ENCODE results near the gene ARF3. TPM values are rescaled to one million over a fixed set of nuclear protein-coding genes. Genes with fewer than 3 reads are reported as not detected.

ARF3 gene
- total RNA-seq, 1 experiment from 2014 or later, result 166 TPM

DNA sequence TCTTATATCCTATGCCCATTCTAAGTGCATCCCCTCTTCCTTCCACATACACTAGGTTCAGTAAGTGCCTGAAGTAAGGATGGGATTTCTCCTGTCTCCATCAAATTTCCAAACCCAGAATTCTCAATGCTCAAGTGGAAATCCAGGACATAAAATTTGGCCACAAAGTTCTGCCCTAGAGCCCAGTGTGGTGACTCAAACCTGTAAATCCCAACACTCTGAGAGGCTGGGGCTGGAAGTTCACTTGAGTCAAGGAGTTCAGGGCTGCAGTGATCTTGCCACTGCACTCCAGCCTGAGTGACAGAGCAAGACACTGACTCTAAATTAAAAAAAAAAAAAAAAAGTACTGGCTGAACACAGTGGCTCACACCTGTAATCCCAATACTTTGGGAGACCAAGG lies 4.5 kb upstream of the ARF3 start (continued):
- TF ChIP-seq, protein P1, sequence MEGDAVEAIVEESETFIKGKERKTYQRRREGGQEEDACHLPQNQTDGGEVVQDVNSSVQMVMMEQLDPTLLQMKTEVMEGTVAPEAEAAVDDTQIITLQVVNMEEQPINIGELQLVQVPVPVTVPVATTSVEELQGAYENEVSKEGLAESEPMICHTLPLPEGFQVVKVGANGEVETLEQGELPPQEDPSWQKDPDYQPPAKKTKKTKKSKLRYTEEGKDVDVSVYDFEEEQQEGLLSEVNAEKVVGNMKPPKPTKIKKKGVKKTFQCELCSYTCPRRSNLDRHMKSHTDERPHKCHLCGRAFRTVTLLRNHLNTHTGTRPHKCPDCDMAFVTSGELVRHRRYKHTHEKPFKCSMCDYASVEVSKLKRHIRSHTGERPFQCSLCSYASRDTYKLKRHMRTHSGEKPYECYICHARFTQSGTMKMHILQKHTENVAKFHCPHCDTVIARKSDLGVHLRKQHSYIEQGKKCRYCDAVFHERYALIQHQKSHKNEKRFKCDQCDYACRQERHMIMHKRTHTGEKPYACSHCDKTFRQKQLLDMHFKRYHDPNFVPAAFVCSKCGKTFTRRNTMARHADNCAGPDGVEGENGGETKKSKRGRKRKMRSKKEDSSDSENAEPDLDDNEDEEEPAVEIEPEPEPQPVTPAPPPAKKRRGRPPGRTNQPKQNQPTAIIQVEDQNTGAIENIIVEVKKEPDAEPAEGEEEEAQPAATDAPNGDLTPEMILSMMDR (IDR thresholded peaks at IDR 0.05 in 2 of 3, conservative IDR thresholded peaks at IDR 0.05 in 1 of 3; ENCODE audit: borderline replicate concordance in 1 of 3, insufficient read depth in 1 of 3, low read depth in 2 of 3, low read length in 2 of 3), result no peak

DNA sequence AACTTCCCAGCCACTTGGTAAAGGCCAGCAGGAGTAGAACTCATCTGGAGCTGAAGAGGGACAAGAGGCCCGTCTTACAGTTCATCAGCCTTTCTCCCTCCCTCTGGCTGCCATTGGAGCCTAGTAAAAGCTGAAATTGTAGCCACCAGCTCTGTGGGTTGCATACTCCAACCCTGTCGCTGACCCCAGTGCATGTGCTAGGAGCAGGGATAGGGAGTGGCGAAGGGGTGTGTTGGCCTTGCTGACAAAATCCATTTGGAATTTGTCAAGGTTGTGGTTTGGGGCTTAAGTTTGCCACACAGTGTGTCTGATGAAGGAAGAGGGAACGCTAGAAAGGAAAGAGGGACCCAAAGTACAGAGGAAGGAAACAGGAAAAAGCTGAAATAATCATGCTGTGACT lies 4.0 kb upstream of the ARF3 start:
- Histone ChIP-seq H3K27me3 (ENCODE audit: insufficient read depth, low read length) (no peaks in the 10 kb centered on the region), H3K9me3 (ENCODE audit: control insufficient read depth in 1 of 2, insufficient read depth in 1 of 2, low read depth in 1 of 2, low read length in 2 of 2) (no peaks in the 10 kb centered on the region), H3K4me2 (ENCODE audit: low read length) (no peak overlapping the region), H4K20me1 (ENCODE audit: insufficient read depth) (no peaks in the 10 kb centered on the region), H3K36me3 (ENCODE audit: control insufficient read depth in 1 of 2, insufficient read depth in 2 of 2, low read length in 2 of 2) (no peaks in the 10 kb centered on the region), H3K9ac (ENCODE audit: low read length) (no peak overlapping the region), H3K9me2 (ENCODE audit: insufficient read depth) (no peaks in the 10 kb centered on the region), H2AFZ (ENCODE audit: low read depth, low read length, poor library complexity, severe bottlenecking) (no peak overlapping the region), H3K4me1 (ENCODE audit: control insufficient read depth in 1 of 2, insufficient read depth in 2 of 2, low read length in 2 of 2) (peaks cover 3 to 11% of the 10 kb centered on the region in 2 experiments; a peak in 2 of 4 replicates), H3K79me2 (ENCODE audit: insufficient read depth, low read length) (peaks cover 9% of the 10 kb centered on the region), H3K4me3 (replicated peaks in 1 of 2; ENCODE audit: low read depth in 1 of 2, low read length in 2 of 2) (no peak overlapping the region), H3K27ac (ENCODE audit: low read depth, low read length) (no peak overlapping the region)
- intact Hi-C loops (cut with micrococcal nuclease), result no loop called here
- DNase-seq (ENCODE audit: low read depth, low spot score), result no peak
- BruUV-seq (replicated peaks), result no TSS peak
- ChIA-PET RAD21 (ENCODE audit: low non-redundant PET in 1 of 2, low total read pairs in 2 of 2, uncharacterized antibody in 2 of 2, unreplicated experiment in 2 of 2) (no interaction called here), CTCF (no interaction called here), POLR2A (no interaction called here)
- ATAC-seq, result no peak
- TF ChIP-seq, protein P2, sequence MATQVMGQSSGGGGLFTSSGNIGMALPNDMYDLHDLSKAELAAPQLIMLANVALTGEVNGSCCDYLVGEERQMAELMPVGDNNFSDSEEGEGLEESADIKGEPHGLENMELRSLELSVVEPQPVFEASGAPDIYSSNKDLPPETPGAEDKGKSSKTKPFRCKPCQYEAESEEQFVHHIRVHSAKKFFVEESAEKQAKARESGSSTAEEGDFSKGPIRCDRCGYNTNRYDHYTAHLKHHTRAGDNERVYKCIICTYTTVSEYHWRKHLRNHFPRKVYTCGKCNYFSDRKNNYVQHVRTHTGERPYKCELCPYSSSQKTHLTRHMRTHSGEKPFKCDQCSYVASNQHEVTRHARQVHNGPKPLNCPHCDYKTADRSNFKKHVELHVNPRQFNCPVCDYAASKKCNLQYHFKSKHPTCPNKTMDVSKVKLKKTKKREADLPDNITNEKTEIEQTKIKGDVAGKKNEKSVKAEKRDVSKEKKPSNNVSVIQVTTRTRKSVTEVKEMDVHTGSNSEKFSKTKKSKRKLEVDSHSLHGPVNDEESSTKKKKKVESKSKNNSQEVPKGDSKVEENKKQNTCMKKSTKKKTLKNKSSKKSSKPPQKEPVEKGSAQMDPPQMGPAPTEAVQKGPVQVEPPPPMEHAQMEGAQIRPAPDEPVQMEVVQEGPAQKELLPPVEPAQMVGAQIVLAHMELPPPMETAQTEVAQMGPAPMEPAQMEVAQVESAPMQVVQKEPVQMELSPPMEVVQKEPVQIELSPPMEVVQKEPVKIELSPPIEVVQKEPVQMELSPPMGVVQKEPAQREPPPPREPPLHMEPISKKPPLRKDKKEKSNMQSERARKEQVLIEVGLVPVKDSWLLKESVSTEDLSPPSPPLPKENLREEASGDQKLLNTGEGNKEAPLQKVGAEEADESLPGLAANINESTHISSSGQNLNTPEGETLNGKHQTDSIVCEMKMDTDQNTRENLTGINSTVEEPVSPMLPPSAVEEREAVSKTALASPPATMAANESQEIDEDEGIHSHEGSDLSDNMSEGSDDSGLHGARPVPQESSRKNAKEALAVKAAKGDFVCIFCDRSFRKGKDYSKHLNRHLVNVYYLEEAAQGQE (IDR thresholded peaks at IDR 0.05; ENCODE audit: low read depth), result no peak
- no peak for TF ChIP-seq EGR1 (IDR thresholded peaks at IDR 0.05; ENCODE audit: low read depth)
- TF ChIP-seq ZFX (IDR thresholded peaks at IDR 0.05), result no peak
- TF ChIP-seq CEBPB (IDR thresholded peaks at IDR 0.05; ENCODE audit: low read depth), result no peak
- TF ChIP-seq JUND (IDR thresholded peaks at IDR 0.05), result no peak
- TF ChIP-seq POLR2AphosphoS5 (IDR thresholded peaks at IDR 0.05; ENCODE audit: low read depth, low read length), result no peak
- no peak for TF ChIP-seq POLR2A (IDR thresholded peaks at IDR 0.05; ENCODE audit: borderline replicate concordance, extremely low read depth, insufficient read depth, insufficient read length)

Measured in HCT116 (cell line).